Testis (tissue), 3 donors: Measurements from ENCODE around the gene SYTL4. TPM values are rescaled to one million over a fixed set of nuclear protein-coding genes. Genes with fewer than 3 reads are reported as not detected.

Experiments
- DNase-seq: peaks from one replicate; pipeline ENCODE4 v3.0.0-alpha.2; 2019
- H3K27ac ChIP-seq, 2 donors: fragments of 200-600 bp; sonication (generic); one replicate each; pipeline ENCODE4 v1.5.1; 2019
- H3K27me3 ChIP-seq: fragments of 200-600 bp; sonication (generic); one replicate; pipeline ENCODE4 v1.5.1; 2019
- H3K36me3 ChIP-seq: fragments of 200-600 bp; sonication (generic); one replicate; pipeline ENCODE4 v1.5.1; 2017; ENCODE audit warnings: low read depth; ENCODE audit errors: missing control alignments
- H3K4me1 ChIP-seq: fragments of 200-600 bp; sonication (generic); one replicate; pipeline ENCODE4 v1.5.1; 2019
- H3K4me3 ChIP-seq, 2 donors: fragments of 200-600 bp; sonication (generic); one replicate each; pipeline ENCODE4 v1.5.1; 2017 to 2019
- H3K9me3 ChIP-seq: fragments of 200-600 bp; sonication (generic); one replicate; pipeline ENCODE4 v1.5.1; 2017
- CTCF ChIP-seq, 3 experiments: fragments of 450-650 bp in 2 of 3; fragments of 200-600 bp in 1 of 3; sonication (generic) in 1 of 3; IDR thresholded peaks; one replicate each; pipeline ENCODE4 v1.5.1; 2016 to 2019; ENCODE audit warnings: antibody characterized with exemption in 3 of 3, mild to moderate bottlenecking in 2 of 3, moderate library complexity in 1 of 3
- POLR2A ChIP-seq: fragments of 450-650 bp; IDR thresholded peaks from one replicate; pipeline ENCODE4 v1.6.1; 2017; ENCODE audit warnings: antibody characterized with exemption, mild to moderate bottlenecking, moderate library complexity
- WGBS, 2 donors: methylation state at CpG; one replicate each; pipeline ENCODE4 v1.1.5; 2018; 5-methylcytosine and 5-hydroxymethylcytosine counted together
- intact Hi-C: fragments of 100-400 bp; cut with DNase I; formaldehyde crosslinking; loops from one replicate; pipeline ENCODE4 v1.15.1; 2023; ENCODE audit warnings: low total_unique reads
- polyA plus RNA-seq: library from polyadenylated mRNA; stranded (reverse); fragments of 350-450 nt; fragmentation: Illumina TruSeq; extraction: RNeasy Lipid Tissue Mini Kit (QIAGEN cat#74804); gene quantifications from one replicate; pipeline ENCODE4 v1.2.3, GENCODE V29; 2014; ENCODE audit warnings: low read depth, low replicate concordance; ENCODE audit not compliant: insufficient read depth
- total RNA-seq, 2 donors: library from RNA; depleted of rRNA; stranded (reverse); fragments of >200 nt; gene quantifications; one replicate each; pipeline ENCODE4 v1.2.3, GENCODE V29; 2016

SYTL4 gene
- total and polyA plus RNA-seq, 3 donors from 2014 or later, result 26.3 to 64.7 (median 51.4) TPM

GRCh38 chrX:100682939-100683338 is 49.0 kb downstream of the SYTL4 start:
- Histone ChIP-seq H3K27ac (no peak overlapping the region), H3K27me3 (no peaks in the 10 kb centered on the region), H3K36me3 (no peaks in the 10 kb centered on the region), H3K4me1 (no peaks in the 10 kb centered on the region), H3K9me3 (no peaks in the 10 kb centered on the region), H3K4me3 (no peak overlapping the region)
- no peak for TF ChIP-seq POLR2A
- TF ChIP-seq CTCF (IDR thresholded peaks at IDR 0.05), result no peak
- 89 to 96% methylated on average over 6 of the region's 8 CpGs for WGBS, 2 donors
- intact Hi-C loops, result no loop called here
- no peak for DNase-seq

DNA sequence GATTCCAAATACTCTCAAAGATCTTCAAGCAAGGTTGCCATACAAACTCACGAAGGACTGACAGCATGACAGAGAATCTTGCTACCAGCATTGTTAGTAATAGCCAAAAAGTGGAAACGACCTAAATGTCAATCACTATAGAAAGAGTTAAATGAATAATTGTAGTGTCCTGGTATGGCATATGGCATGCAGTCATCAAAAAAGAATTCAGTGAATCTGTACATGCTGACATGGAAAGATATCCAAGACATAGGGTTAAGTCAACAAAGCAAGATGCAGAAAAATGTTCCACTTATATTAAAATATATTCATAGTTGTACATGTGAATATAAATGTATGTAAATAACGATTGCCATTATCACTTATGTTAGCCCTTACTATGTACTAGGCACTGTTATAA is 50.3 kb downstream of the SYTL4 start:
- H3K27ac ChIP-seq, result no peak overlapping the region
- no peaks in the 10 kb centered on the region for H3K4me1 ChIP-seq
- intact Hi-C loops, result no loop called here
- TF ChIP-seq CTCF (IDR thresholded peaks at IDR 0.05), result no peak
- no peaks in the 10 kb centered on the region for H3K27me3 ChIP-seq
- DNase-seq, result no peak
- H3K9me3 ChIP-seq, result no peaks in the 10 kb centered on the region
- H3K4me3 ChIP-seq, result no peak overlapping the region
- H3K36me3 ChIP-seq, result no peaks in the 10 kb centered on the region
- WGBS, 2 donors, result 88 to 96% methylated on average over 3 of the region's 3 CpGs

GRCh38 chrX:100680756-100681155 is 51.2 kb downstream of the SYTL4 start:
- no peak overlapping the region for H3K27ac ChIP-seq
- intact Hi-C loops, result no loop called here
- 61 to 65% methylated on average over 2 of the region's 2 CpGs for WGBS, 2 donors
- no peaks in the 10 kb centered on the region for H3K4me1 ChIP-seq
- H3K27me3 ChIP-seq, result no peaks in the 10 kb centered on the region
- no peak overlapping the region for H3K4me3 ChIP-seq
- DNase-seq, result no peak
- TF ChIP-seq POLR2A, result no peak
- TF ChIP-seq CTCF (IDR thresholded peaks at IDR 0.05), result no peak
- no peaks in the 10 kb centered on the region for H3K36me3 ChIP-seq
- H3K9me3 ChIP-seq, result no peaks in the 10 kb centered on the region

- intact Hi-C loops, result no loop called here
- H3K4me3 ChIP-seq, result no peak overlapping the region
- H3K4me1 ChIP-seq, result no peaks in the 10 kb centered on the region
- no peak for DNase-seq
- H3K9me3 ChIP-seq, result no peaks in the 10 kb centered on the region
- no peaks in the 10 kb centered on the region for H3K27me3 ChIP-seq
- H3K36me3 ChIP-seq, result no peaks in the 10 kb centered on the region
- no peak overlapping the region for H3K27ac ChIP-seq
- 54 to 72% methylated on average over 5 of the region's 5 CpGs for WGBS, 2 donors
- TF ChIP-seq POLR2A (no peak), CTCF (IDR thresholded peaks at IDR 0.05) (no peak)
These were observed 54.2 kb downstream of the SYTL4 start for GRCh38 chrX:100677611-100678181.

DNA sequence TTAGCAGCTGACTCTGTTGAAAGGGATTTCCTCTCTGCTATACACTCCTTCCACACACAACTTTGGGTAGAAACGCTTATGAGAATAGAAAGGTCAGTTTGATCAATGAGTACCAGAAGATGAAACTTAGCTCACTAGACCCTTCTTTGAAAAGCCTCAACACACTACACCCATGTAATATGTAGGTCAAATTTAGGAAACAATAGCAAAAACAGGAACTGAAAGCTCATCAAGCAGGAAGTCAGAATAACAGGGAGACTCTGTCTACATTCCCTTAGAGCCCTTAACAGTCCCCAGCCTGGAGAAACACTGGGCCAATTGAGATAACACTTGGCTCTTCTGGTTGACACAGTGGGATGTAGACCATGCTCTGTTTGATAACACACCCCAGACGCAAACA is 57.2 kb downstream of the SYTL4 start:
- Histone ChIP-seq H3K27ac (no peak overlapping the region), H3K36me3 (no peaks in the 10 kb centered on the region), H3K4me1 (no peaks in the 10 kb centered on the region), H3K27me3 (no peaks in the 10 kb centered on the region), H3K9me3 (no peaks in the 10 kb centered on the region), H3K4me3 (no peak overlapping the region)
- DNase-seq, result no peak
- TF ChIP-seq CTCF (IDR thresholded peaks at IDR 0.05) (no peak), POLR2A (no peak)
- 50 to 51% methylated on average over 2 of the region's 2 CpGs for WGBS, 2 donors
- intact Hi-C loops, result no loop called here
